ENCODE results near the gene CFAP74.

DNA sequence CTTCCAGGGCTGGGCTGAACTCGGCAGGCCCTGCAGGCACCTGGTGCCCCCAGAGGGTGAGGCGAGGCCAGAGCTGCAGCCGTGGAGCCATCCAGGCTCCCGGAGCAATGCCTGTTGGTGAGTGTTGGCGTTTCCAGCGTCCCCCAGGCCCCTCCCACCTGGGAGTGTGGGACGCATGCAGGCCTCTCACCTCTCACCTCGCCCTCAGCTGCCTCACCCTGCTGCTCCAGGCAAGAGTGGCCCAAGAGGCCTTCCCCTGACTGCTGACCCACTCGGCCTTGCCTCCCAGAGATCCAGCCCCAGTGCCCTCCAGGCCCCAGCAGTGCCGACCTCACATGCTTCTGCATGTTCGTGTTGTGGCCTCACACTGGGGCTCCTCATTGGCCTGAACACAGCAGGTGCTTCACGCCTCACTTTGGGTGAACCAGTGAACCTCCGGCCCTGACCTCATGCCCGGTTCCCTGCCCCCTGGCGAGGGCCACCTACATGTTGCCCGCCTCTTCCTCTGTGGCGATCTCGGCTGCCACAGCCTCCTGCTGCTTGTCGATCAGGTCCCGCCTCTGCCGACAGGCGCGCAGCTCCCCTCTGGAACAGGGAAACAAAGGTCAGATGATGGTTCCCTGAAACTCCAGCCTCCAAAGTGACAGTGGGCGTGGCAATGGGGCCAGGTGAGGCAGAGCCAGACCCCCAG, 17.0 kb downstream of the CFAP74 start:
- TF ChIP-seq, protein P1, sequence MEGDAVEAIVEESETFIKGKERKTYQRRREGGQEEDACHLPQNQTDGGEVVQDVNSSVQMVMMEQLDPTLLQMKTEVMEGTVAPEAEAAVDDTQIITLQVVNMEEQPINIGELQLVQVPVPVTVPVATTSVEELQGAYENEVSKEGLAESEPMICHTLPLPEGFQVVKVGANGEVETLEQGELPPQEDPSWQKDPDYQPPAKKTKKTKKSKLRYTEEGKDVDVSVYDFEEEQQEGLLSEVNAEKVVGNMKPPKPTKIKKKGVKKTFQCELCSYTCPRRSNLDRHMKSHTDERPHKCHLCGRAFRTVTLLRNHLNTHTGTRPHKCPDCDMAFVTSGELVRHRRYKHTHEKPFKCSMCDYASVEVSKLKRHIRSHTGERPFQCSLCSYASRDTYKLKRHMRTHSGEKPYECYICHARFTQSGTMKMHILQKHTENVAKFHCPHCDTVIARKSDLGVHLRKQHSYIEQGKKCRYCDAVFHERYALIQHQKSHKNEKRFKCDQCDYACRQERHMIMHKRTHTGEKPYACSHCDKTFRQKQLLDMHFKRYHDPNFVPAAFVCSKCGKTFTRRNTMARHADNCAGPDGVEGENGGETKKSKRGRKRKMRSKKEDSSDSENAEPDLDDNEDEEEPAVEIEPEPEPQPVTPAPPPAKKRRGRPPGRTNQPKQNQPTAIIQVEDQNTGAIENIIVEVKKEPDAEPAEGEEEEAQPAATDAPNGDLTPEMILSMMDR (IDR thresholded peaks at IDR 0.05), result no peak
- TF ChIP-seq POLR2A (IDR thresholded peaks at IDR 0.05), result no peak

All from thyroid gland (tissue), 4 donors.